Fibroblast of peridontal ligament (primary cell): ENCODE data around the gene LMCD1.

ENCODE experiments used
- DNase-seq: peaks from one replicate; pipeline ENCODE4 v3.0.0-alpha.2; 2010; ENCODE audit errors: extremely low read depth

The LMCD1 gene

GRCh38 chr3:8536096-8537056 lies 34.8 kb downstream of the LMCD1 start:
- peak; percentile 69 for DNase-seq

- DNase-seq: no peak
Measured at GRCh38 chr3:8537440-8537839, 35.8 kb downstream of the LMCD1 start.

- no peak for DNase-seq
Measured at GRCh38 chr3:8538223-8538622, 36.6 kb downstream of the LMCD1 start.

GRCh38 chr3:8538913-8539312 lies 37.3 kb downstream of the LMCD1 start:
- DNase-seq: peak; percentile 95

GRCh38 chr3:8539419-8539818 lies 37.8 kb downstream of the LMCD1 start:
- peak; percentile 65 for DNase-seq

GRCh38 chr3:8540456-8540855 lies 38.8 kb downstream of the LMCD1 start:
- DNase-seq: no peak

GRCh38 chr3:8541486-8541885 lies 39.9 kb downstream of the LMCD1 start:
- DNase-seq: no peak

GRCh38 chr3:8542190-8543135 lies 40.8 kb downstream of the LMCD1 start:
- no peak for DNase-seq

- no peak for DNase-seq
Measured at GRCh38 chr3:8546609-8547008, 45.0 kb downstream of the LMCD1 start.

- DNase-seq: no peak
Measured at GRCh38 chr3:8548502-8549275, 47.1 kb downstream of the LMCD1 start.

GRCh38 chr3:8549354-8549753 lies 47.7 kb downstream of the LMCD1 start:
- DNase-seq: no peak

GRCh38 chr3:8550611-8551010 lies 49.0 kb downstream of the LMCD1 start:
- DNase-seq: no peak

- no peak for DNase-seq
Measured at GRCh38 chr3:8552223-8552762, 50.7 kb downstream of the LMCD1 start.

GRCh38 chr3:8553405-8553804 lies 51.8 kb downstream of the LMCD1 start:
- DNase-seq: no peak

- no peak for DNase-seq
Measured at GRCh38 chr3:8554696-8555095, 53.1 kb downstream of the LMCD1 start.

- peak; percentile 93 for DNase-seq
Measured at GRCh38 chr3:8555113-8555661, 53.6 kb downstream of the LMCD1 start.

- no peak for DNase-seq
Measured at GRCh38 chr3:8555725-8556472, 54.3 kb downstream of the LMCD1 start.

- no peak for DNase-seq
Measured at GRCh38 chr3:8556473-8556869, 54.8 kb downstream of the LMCD1 start.

GRCh38 chr3:8557298-8557697 lies 55.7 kb downstream of the LMCD1 start:
- peak; percentile 31 for DNase-seq

GRCh38 chr3:8558645-8559044 lies 57.0 kb downstream of the LMCD1 start:
- DNase-seq: no peak
